ENCODE data around the gene TRIM9.

DNA sequence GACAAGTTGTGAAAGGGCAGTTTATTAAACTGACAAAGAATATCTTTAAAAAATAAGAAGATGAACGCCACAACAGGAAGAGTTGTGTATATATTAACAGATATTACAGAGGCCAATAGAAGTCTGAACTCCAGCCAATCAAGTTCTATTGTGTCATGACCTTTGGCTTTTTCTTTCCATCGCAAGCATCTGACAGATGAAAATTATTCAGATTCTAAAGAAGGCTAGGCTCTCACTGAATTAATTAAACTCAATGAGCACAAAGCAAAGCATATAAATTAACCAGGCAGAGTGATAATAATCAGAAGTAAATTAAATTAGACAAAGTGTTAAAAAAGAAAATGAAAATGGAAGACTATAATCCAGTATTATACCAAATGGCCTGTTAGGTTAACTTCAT lies 88.6 kb downstream of the TRIM9 start:
- TF ChIP-seq CSDC2 (CRISPR knock-in tag; IDR thresholded peaks at IDR 0.05) (no peak), BACH2 (CRISPR knock-in tag; IDR thresholded peaks at IDR 0.05; ENCODE audit: borderline replicate concordance) (no peak), ZFP3 (CRISPR knock-in tag; IDR thresholded peaks at IDR 0.05) (no peak)
